Glomerular visceral epithelial cell (primary cell): ENCODE measurements around the gene CPZ.
"Not testable (repeated sequence)": the region's sequence is repeated elsewhere in the genome, so short reads cannot be mapped to it uniquely, and the experiment has no call there.

Experiments
- DNase-seq: peaks from one replicate; pipeline ENCODE4 v3.0.0-alpha.2; 2016; ENCODE audit errors: extremely low spot score

CPZ gene

DNA sequence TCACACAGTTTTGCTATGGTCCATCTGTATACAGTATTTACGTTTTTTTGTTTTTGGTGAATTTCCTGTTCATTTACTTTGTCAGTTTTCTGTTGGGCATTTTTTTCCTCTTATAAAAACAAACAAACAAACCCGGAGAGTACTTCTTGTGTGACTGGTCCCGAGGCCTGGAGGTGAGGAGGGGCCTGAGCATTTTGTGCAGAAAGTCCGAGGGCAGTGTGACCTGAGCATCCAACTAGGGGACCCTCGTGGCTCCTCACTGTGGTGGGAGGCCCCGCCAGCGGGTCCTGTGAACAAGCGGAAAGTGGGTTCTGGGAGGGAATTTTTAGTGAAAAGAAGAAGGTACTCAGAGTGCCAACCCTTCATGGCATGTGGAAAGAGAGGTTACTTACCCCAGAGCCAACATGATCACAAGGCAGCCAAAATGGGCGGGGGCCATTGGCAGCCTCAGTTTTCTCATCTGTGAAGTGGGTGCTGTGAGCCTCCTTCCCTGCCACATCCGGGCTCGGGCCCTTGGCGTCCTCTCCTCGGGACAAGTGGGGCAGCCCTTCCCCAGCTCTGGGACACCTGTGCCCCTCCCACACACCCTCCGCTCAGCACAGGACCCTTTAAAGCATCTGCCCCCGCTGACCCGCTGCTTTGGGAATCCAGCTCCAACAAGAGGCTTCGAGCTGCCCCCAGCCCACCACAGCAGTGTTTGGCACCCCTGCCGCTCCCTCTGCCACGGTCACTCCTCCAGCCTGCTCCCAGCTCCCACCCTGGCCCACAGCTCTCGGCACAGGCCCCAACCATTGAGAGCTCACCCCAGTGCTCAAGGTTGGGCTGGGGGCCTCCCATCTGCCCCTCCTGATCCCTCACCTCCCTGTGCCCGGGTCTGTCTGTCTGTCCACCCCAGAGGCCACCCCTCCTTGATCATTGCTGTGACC is 35.2 kb upstream of the CPZ start:
- DNase-seq = no peak

- DNase-seq = no peak
These were observed 34.2 kb upstream of the CPZ start for GRCh38 chr4:8558080-8558960.

DNA sequence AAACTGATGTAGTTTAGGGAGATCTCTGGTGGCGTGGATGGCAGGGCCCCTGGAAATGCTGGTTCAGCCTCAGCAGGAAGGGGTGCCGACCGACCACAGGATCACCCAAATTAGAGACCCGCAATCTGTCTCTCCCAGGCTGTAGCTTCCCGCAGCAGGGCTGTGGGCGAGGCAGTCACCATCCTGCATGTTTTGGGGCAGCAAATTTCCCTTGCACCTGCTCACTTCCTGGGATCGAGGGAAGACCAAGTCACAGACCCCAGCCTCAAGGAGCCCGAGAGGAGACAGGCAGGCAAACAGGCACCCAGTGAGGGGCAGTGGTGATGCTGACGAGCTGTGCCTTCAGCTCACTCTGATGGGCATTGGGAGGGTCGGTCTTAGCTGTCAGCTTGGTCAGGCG is 33.6 kb upstream of the CPZ start:
- DNase-seq = no peak

GRCh38 chr4:8559524-8560264 is 32.9 kb upstream of the CPZ start:
- DNase-seq = no peak

- DNase-seq = no peak
These were observed 32.1 kb upstream of the CPZ start for GRCh38 chr4:8560265-8561047.

DNA sequence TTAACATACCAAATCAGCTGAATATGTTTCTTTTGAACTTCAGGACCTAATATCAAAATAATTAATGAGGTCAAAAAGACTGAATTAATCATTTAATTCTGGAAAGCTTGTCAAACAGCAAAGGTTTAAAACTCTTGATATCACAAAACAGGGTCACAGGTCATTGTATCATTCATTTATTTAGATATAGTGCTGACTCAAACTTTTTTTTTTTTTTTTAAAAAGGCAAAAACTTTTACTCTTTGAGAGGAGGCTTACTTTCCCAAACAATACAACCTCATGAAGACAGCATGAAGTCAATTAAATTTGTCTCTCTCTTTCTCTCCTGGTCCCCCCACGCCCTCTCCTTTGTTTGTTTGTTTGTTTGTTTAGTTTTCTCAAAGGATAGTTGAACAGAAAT is 28.0 kb upstream of the CPZ start:
- DNase-seq = no peak

DNA sequence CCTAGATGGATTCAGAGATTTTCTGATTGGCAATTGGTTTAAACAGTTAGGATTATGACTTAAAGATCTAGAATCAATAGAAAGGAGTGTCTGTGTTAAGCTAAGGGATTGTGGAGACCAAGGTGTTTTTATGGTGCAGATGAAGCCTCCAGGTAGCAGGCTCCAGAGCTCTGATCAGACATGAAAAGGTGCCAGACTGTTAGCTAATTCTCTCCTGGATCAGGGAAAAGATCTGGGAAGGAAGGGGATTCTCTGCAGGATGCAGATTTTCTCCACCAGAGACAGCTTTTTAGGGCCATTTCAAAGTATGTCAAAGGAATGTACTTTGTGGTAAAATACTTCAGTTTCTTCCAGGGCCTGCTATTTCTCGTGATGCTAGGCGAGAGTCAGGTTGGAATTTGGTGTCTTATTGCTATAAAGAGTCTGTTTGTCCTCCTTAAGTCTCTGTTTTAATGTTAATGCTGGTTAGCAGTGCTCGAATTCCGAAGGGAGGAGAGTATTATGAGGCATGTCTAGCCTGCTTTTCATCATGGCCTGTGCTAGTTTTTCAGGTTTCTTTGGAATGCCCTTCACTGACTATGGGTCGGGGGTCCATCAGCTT is 24.4 kb upstream of the CPZ start:
- DNase-seq = no peak

DNA sequence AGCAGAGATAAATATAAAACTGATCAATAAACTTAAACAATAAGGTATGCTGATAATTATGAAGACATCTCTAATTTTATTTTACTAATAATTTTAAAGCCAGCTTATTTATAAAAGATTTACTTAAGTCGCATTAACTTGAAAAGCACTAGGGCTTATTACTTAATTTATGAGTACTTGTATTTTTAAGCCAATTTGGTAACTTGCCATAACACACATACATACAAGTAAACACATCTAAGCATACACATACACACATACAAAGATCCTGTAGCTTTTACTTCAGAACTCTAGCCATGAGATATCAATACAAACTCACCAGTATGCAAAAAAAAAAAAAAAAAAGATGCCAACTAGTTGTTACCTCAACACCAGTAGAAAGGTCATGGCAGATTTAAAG is 22.4 kb upstream of the CPZ start:
- no peak for DNase-seq

DNA sequence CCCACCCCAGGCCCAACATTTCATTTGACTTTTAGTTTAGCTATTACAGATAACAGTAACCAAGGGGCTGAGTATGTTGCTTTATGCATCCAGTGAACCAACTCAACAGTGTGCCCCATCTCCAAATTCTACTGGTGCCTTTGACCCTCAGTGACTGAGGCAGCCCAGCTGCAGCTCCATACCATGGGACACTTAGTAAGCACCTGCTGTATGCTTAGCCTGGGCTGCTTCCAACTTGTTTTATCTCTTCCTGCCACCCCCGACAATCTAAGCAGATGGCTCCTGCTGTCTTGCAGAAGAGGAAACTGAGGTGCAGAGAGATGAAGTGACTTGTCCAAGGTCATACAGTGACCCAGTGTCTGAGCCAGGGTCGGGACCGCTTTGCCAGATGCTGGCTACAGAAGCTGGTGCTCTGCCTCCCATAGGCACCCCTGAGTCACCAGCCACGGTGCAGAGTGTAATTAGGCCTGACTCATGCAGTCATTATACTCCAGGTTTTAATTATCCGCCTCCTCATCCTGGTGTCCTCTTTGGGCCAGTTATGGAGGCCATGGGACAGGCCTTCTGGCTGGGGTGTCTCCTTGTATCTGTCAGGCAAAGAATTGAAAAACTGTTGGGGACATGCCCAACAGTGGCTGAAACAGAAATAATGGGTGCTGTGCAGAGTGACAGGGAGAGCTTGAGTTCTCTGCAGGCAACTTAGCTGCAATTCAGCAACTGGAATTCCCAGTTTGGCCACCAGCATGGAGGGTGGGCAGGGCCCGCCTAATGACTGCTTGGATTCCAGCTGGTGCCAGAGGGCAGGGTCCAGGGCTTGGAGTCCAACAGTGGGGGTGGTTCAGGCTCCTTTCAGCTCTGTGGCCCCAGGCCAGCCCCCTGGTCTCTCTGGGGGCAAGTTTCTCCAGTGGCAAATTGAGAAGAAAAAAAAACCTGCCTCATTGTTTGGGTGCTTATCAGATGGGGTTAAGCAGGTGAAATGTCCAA is 20.6 kb upstream of the CPZ start:
- DNase-seq = no peak

- DNase-seq = no peak
These were observed 19.3 kb upstream of the CPZ start for GRCh38 chr4:8573266-8573665.

GRCh38 chr4:8574796-8575370 is 17.7 kb upstream of the CPZ start:
- no peak for DNase-seq

DNA sequence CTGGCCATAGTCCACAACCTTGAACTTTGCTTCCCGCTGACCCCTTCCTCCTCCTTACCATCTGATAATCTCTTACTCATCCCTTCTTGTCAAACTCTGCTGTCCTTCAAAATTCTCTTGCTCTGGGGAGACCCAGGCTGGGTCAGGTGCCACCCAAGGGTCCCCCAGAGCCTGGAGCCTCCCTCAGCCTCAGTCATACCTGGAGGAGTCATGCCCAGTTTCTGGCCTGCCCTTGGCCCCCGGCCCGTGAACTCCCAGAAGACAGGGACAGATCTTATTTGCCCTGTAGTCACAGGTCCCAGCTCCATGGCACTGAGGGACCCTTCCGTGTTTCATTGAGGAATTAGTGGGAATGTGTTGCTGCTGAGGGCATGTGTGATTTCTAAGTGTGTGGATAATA is 17.1 kb upstream of the CPZ start:
- DNase-seq = no peak

DNA sequence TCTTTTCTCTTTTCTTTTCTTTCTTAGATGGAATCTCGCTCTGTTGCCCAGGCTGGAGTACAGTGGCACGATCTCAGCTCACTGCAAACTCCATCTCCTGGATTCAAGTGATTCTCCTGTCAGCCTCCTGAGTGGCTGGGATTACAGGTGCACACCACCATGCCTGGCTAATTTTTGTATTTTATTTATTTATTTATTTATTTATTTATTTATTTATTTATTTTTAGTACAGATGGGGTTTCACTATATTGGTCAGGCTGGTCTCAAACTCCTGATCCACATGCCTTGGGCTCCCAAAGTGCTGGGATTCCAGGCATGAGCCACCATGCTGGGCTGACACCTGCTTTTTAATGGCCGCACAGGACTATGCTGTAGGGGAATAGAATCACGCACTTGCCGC is 16.0 kb upstream of the CPZ start:
- DNase-seq = not testable (repeated sequence)

- no peak for DNase-seq
These were observed 15.5 kb upstream of the CPZ start for GRCh38 chr4:8577046-8577445.

DNA sequence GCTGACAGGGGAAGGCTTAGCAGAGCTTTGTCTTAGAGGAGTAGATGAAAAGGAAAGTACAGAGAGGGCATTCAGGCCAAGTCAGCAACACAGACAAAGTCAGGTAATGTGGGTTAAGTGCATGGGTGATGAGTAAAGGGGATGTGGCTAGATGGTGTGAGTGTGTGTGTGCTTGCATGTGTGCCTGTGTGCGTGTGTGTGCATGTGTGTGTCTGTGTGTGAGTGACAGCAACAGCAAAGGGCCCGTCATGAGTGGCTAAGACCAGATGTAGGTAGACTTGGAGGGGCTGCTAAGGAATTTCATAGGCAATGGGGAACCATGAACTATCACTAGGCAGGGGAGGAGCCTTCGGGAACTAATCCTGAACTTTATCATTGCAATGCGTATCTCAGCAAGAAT is 14.6 kb upstream of the CPZ start:
- no peak for DNase-seq

DNA sequence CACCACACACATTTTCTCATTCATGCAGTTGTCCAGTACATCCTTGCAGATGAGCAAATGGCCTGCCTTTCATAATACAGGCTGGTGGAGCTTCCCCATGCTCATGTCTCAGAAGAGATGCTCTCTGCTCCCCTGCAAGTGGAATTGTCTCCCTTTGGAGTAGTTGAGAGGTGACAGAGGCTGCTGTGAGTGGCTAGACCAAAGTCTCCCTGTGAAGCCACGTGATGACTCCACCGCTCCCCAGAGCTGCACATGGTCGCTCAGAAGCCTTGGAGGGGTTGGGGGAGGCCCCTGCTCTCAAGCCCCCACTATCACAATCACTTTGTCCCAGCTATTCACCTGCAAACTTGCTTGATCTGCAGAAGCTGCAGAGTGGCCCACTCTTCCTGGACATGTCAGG is 13.8 kb upstream of the CPZ start:
- DNase-seq = no peak

GRCh38 chr4:8579526-8580320 is 12.8 kb upstream of the CPZ start:
- DNase-seq = no peak

DNA sequence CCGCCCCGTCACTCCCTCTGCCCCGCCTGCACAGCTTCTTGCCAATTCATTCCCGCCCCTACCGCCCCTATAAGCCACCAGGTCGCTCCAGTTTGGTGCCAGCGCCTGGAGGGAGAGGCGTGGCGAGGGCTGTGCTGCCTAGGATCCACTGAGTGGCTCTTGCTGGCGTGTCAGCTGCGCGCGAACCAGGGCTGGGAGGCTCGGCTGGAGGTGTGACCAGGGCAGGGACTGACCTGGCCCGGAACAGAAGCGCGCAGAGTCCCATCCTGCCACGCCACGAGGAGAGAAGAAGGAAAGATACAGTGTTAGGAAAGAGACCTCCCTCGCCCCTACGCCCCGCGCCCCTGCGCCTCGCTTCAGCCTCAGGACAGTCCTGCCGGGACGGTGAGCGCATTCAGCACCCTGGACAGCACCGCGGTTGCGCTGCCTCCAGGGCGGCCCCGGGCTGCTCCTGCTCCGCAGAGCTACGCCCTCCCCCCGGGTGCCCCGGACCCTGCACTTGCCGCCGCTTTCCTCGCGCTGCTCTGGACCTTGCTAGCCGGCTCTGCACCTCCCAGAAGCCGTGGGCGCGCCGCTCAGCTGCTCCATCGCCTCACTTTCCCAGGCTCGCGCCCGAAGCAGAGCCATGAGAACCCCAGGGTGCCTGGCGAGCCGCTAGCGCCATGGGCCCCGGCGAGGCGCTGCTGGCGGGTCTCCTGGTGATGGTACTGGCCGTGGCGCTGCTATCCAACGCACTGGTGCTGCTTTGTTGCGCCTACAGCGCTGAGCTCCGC is 12.1 kb upstream of the CPZ start, which contains the start of gene GPR78:
Gene GPR78, plus strand, starts transcription at position 72 of the 773 bp plus-strand sequence. Its CDS starts 591 bp downstream, at position 663.
- peak; percentile 24 for DNase-seq
